ENCODE results near the gene ABHD11. TPM values are rescaled to one million over a fixed set of nuclear protein-coding genes. Genes with fewer than 3 reads are reported as not detected.

ABHD11 gene
- total and polyA plus RNA-seq, 2 donors = 10.2 to 22.8 TPM

DNA sequence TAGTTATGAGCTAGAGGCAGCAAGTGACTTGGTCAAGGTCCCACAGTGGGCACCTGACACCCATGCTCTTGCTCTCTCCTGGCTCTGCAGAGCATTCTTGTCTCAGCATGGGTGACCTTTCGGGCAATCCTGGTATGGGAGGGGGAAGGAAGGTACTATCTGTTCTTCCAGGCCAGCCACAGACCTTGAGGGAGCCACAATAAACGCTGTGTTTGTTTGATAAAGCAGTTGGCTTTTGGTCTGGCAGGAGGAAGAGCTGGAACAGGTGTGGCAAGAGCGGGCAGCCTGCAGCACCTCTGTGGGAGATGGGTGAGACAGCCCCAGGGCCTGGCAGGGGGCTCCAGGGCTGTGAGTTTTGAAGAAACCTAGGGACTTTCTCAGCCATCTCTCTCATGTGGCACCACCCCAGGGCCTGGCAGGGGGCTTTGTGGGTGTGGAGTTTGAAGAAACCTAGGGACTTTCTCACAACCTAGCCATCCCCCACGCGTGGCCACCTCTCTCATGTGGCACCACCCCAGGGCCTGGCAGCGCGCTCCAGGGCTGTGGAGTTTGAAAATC, 20.1 kb upstream of the ABHD11 start:
- H3K36me3 ChIP-seq (ENCODE audit: control insufficient read depth in 2 of 2, insufficient read depth in 2 of 2, low read length in 1 of 2) = no peaks in the 10 kb centered on the region
- no peaks in the 10 kb centered on the region for H3K9me3 ChIP-seq (ENCODE audit: control insufficient read depth in 2 of 2, insufficient read depth in 1 of 2, low read length in 1 of 2)
- H3K4me3 ChIP-seq (ENCODE audit: low read length in 2 of 2) = no peak overlapping the region
- H3K27me3 ChIP-seq (ENCODE audit: control insufficient read depth in 2 of 2, insufficient read depth in 1 of 2, low read length in 1 of 2) = peaks cover 0 to 3% of the 10 kb centered on the region in 2 donors
- 80% methylated on average over 7 of the region's 7 CpGs for WGBS
- H3K4me1 ChIP-seq (ENCODE audit: control insufficient read depth in 2 of 2, insufficient read depth in 2 of 2, low read length in 2 of 2) = no peaks in the 10 kb centered on the region
- no peak for DNase-seq (ENCODE audit: low read depth in 6 of 9, low spot score in 9 of 9)
- no peak overlapping the region for H3K27ac ChIP-seq (ENCODE audit: low read depth in 1 of 2, low read length in 1 of 2)

DNA sequence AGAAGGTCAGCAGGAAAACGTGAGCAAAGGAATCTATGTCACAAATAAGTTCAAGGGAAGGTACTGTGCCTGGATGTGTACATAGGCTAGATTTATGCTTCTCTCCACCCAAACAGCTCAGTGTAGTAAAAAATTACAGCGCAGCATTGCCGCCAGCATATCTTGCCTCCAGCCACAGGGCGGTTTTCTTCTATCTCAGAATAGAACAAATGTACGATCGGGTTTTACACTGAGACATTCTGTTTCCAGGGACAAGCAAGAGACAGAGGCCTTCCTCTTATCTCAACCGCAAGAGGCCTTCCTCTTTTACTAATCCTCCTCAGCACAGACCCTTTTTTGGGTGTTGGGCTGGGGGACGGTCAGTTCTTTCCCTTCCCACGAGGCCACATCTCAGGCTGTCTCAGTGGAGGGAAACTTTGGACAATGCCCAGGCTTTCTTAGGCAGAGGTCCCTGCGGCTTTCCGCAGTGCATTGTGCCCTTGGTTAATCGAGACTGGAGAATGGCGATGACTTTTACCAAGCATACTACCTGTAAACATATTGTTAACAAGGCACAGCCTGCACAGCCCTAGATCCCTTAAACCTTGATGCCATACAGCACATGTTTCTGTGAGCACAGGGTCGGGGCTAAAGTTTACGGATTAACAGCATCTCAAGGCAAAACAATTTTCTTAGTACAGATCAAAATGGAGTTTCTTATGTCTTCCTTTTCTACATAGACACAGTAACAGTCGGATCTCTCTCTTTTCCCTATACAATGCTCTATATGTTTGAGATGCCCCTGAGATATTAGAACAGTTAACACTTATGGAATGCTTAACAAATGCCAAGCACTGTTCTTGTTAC, 11.6 kb upstream of the ABHD11 start:
- Histone ChIP-seq H3K27ac (ENCODE audit: low read depth in 1 of 2, low read length in 1 of 2) (no peak overlapping the region), H3K27me3 (ENCODE audit: control insufficient read depth in 2 of 2, insufficient read depth in 1 of 2, low read length in 1 of 2) (peaks cover 0 to 3% of the 10 kb centered on the region in 2 donors), H3K4me3 (ENCODE audit: low read length in 2 of 2) (no peak overlapping the region), H3K4me1 (ENCODE audit: control insufficient read depth in 2 of 2, insufficient read depth in 2 of 2, low read length in 2 of 2) (no peaks in the 10 kb centered on the region), H3K9me3 (ENCODE audit: control insufficient read depth in 2 of 2, insufficient read depth in 1 of 2, low read length in 1 of 2) (no peaks in the 10 kb centered on the region), H3K36me3 (ENCODE audit: control insufficient read depth in 2 of 2, insufficient read depth in 2 of 2, low read length in 1 of 2) (no peaks in the 10 kb centered on the region)
- whole genome bisulfite sequencing = 58% methylated on average over 16 of the region's 16 CpGs
- no peak for DNase-seq (ENCODE audit: low read depth in 6 of 9, low spot score in 9 of 9)

DNA sequence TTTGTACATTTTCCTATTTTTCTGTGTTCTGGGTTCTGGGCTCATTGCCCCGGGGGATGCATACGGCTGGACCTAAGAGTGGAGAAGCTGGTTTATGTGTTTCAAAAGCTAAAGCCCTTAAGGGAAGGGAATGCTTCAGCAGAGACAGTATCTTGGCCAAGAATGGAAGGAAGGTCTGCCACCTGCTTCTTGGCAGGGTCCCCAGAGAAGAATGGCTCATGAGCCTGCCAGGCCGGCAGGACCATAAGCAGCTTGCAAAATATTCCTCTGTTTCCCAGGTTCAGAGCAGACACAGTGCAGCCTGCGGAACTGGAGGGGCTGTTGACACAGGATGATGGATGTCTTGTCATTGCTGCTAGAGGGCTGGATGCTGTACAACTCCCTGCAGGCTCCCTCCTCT, 7.8 kb upstream of the ABHD11 start:
- H3K4me3 ChIP-seq (ENCODE audit: low read length in 2 of 2) = no peak overlapping the region
- H3K9me3 ChIP-seq (ENCODE audit: control insufficient read depth in 2 of 2, insufficient read depth in 1 of 2, low read length in 1 of 2) = no peaks in the 10 kb centered on the region
- DNase-seq (ENCODE audit: low read depth in 6 of 9, low spot score in 9 of 9) = no peak
- H3K27ac ChIP-seq (ENCODE audit: low read depth in 1 of 2, low read length in 1 of 2) = no peak overlapping the region
- WGBS = 74% methylated on average over 4 of the region's 4 CpGs
- peaks cover 0 to 28% of the 10 kb centered on the region in 2 donors for H3K27me3 ChIP-seq (ENCODE audit: control insufficient read depth in 2 of 2, insufficient read depth in 1 of 2, low read length in 1 of 2)
- no peaks in the 10 kb centered on the region for H3K36me3 ChIP-seq (ENCODE audit: control insufficient read depth in 2 of 2, insufficient read depth in 2 of 2, low read length in 1 of 2)
- peaks cover 0 to 9% of the 10 kb centered on the region in 2 donors for H3K4me1 ChIP-seq (ENCODE audit: control insufficient read depth in 2 of 2, insufficient read depth in 2 of 2, low read length in 2 of 2)

DNA sequence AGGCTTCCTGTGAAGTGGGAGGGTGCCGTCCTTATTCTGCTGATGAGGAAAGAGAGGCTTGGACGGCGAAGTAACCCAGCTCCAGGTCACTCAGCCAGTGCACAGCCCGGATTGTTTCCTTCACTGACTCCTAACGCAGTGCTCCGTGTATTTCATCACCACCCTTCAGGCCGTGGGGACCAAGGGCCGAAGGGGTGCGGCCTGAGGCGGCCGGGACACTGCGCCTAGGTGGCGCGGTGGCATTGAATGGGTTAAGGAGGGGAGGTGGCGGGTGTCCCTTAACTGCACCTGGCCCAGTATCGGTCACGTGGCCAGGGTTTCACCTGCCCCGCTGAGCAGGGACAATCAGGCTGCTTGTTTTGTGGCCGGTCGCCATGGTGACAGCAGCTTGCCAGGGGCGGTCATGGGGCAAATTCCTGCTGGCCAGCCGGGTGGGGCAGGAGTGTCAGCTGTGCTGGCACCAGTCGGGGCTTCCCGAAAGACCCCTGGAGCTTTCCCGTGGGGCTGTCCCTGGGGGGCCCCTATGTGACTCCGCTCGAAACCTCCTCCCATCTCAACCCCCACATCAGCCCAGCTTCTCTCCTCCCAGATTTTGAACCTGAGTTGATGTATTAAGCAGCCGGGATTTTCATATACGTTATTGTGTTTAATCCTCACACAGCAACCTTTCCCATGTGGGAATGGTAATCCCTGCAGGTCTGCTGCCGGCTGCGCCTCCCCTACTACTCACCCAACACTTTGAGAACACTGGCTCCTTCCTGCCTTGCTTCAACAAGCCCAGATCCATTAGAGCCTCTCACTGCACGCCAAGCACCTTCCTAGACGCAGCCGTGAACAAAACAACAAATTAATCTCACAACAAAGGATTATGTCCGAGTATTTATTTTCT, 4.4 kb upstream of the ABHD11 start:
- DNase-seq (ENCODE audit: low read depth in 6 of 9, low spot score in 9 of 9) = peak in 1 of 9 donors; percentile 25
- WGBS = 70% methylated on average over 35 of the region's 35 CpGs
- Histone ChIP-seq H3K36me3 (ENCODE audit: control insufficient read depth in 2 of 2, insufficient read depth in 2 of 2, low read length in 1 of 2) (no peaks in the 10 kb centered on the region), H3K4me1 (ENCODE audit: control insufficient read depth in 2 of 2, insufficient read depth in 2 of 2, low read length in 2 of 2) (peaks cover 6 to 19% of the 10 kb centered on the region in 2 donors), H3K4me3 (ENCODE audit: low read length in 2 of 2) (no peak overlapping the region), H3K9me3 (ENCODE audit: control insufficient read depth in 2 of 2, insufficient read depth in 1 of 2, low read length in 1 of 2) (no peaks in the 10 kb centered on the region), H3K27me3 (ENCODE audit: control insufficient read depth in 2 of 2, insufficient read depth in 1 of 2, low read length in 1 of 2) (peaks cover 0 to 31% of the 10 kb centered on the region in 2 donors), H3K27ac (ENCODE audit: low read depth in 1 of 2, low read length in 1 of 2) (peak overlapping the region in 1 of 2 donors; percentile 5)

DNA sequence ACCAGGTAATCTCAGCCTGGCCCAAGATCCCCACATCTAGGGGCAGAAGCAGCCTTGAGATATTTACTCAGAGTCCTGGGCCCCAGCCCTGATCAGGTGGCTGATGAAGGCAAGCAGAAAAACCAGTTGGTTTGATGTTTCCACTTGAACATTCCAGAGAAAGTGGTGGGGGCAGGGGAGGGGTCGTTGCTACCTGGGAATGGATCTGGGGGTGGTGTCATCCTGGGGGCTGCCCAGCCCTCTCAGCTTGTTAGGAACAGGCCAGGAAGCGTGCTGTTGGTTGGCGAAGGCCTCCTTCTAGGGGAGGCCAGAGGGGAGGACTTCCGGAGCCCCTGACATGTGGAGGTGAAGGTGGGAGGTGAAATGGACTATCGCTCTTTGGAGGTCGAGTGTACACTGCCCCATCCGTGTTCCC, 3.7 kb upstream of the ABHD11 start:
- no peak for DNase-seq (ENCODE audit: low read depth in 6 of 9, low spot score in 9 of 9)
- H3K4me1 ChIP-seq (ENCODE audit: control insufficient read depth in 2 of 2, insufficient read depth in 2 of 2, low read length in 2 of 2) = peaks cover 11 to 24% of the 10 kb centered on the region in 2 donors
- WGBS = 78% methylated on average over 7 of the region's 7 CpGs
- H3K27ac ChIP-seq (ENCODE audit: low read depth in 1 of 2, low read length in 1 of 2) = peak overlapping the region in 1 of 2 donors; percentile 74
- peaks cover 0 to 4% of the 10 kb centered on the region in 2 donors for H3K36me3 ChIP-seq (ENCODE audit: control insufficient read depth in 2 of 2, insufficient read depth in 2 of 2, low read length in 1 of 2)
- no peak overlapping the region for H3K4me3 ChIP-seq (ENCODE audit: low read length in 2 of 2)
- H3K27me3 ChIP-seq (ENCODE audit: control insufficient read depth in 2 of 2, insufficient read depth in 1 of 2, low read length in 1 of 2) = peaks cover 0 to 31% of the 10 kb centered on the region in 2 donors
- H3K9me3 ChIP-seq (ENCODE audit: control insufficient read depth in 2 of 2, insufficient read depth in 1 of 2, low read length in 1 of 2) = no peaks in the 10 kb centered on the region

DNA sequence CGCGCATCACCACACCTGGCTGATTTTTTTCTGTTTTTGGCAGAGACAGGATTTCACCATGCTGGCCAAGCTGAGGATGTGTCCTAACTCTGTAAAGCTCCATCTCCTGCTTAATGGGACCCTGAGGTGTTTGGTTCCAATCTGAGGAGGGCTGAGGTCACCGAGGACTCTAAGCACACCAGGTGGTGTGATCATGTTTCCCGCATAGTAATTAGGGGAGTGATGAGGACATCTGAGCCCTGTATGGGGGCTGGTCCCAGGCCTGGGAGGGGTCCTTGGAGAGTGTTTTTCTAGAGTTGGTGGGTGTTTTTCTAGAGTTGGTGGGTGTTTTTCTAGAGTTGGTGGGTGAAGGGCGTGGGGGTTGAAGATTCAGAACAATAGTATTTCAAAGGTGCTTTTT, 3.0 kb upstream of the ABHD11 start:
- Histone ChIP-seq H3K4me3 (ENCODE audit: low read length in 2 of 2) (no peak overlapping the region), H3K9me3 (ENCODE audit: control insufficient read depth in 2 of 2, insufficient read depth in 1 of 2, low read length in 1 of 2) (no peaks in the 10 kb centered on the region), H3K36me3 (ENCODE audit: control insufficient read depth in 2 of 2, insufficient read depth in 2 of 2, low read length in 1 of 2) (peaks cover 5 to 8% of the 10 kb centered on the region in 2 donors), H3K27me3 (ENCODE audit: control insufficient read depth in 2 of 2, insufficient read depth in 1 of 2, low read length in 1 of 2) (peaks cover 0 to 31% of the 10 kb centered on the region in 2 donors), H3K27ac (ENCODE audit: low read depth in 1 of 2, low read length in 1 of 2) (no peak overlapping the region), H3K4me1 (ENCODE audit: control insufficient read depth in 2 of 2, insufficient read depth in 2 of 2, low read length in 2 of 2) (peaks cover 11 to 24% of the 10 kb centered on the region in 2 donors)
- DNase-seq (ENCODE audit: low read depth in 6 of 9, low spot score in 9 of 9) = no peak
- 95% methylated on average over 5 of the region's 5 CpGs for WGBS

DNA sequence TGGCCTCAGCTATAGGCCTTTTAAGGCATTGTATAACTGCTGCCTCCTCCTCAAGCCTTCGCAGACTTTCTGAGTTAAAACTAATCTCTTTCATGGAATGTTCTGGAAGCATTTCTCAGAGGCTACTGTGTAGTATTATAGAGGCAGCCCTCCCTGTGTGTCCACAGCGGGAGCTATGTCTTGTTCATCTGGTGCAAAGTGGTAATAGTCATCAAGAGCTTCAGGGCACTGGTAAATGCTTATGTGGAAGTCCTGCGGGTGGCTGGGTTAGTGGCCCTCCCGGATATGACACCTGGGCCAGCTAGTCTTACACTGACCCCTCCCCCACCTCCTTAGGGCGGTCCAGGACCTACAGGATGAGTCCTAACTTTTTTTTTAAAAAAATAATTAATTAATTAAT, 2.2 kb upstream of the ABHD11 start:
- Histone ChIP-seq H3K27me3 (ENCODE audit: control insufficient read depth in 2 of 2, insufficient read depth in 1 of 2, low read length in 1 of 2) (peaks cover 0 to 31% of the 10 kb centered on the region in 2 donors), H3K4me1 (ENCODE audit: control insufficient read depth in 2 of 2, insufficient read depth in 2 of 2, low read length in 2 of 2) (peaks cover 11 to 24% of the 10 kb centered on the region in 2 donors), H3K36me3 (ENCODE audit: control insufficient read depth in 2 of 2, insufficient read depth in 2 of 2, low read length in 1 of 2) (peaks cover 8% of the 10 kb centered on the region in 2 donors), H3K9me3 (ENCODE audit: control insufficient read depth in 2 of 2, insufficient read depth in 1 of 2, low read length in 1 of 2) (no peaks in the 10 kb centered on the region), H3K27ac (ENCODE audit: low read depth in 1 of 2, low read length in 1 of 2) (no peak overlapping the region), H3K4me3 (ENCODE audit: low read length in 2 of 2) (no peak overlapping the region)
- DNase-seq (ENCODE audit: low read depth in 6 of 9, low spot score in 9 of 9) = no peak
- 95% methylated on average over 5 of the region's 5 CpGs for WGBS

DNA sequence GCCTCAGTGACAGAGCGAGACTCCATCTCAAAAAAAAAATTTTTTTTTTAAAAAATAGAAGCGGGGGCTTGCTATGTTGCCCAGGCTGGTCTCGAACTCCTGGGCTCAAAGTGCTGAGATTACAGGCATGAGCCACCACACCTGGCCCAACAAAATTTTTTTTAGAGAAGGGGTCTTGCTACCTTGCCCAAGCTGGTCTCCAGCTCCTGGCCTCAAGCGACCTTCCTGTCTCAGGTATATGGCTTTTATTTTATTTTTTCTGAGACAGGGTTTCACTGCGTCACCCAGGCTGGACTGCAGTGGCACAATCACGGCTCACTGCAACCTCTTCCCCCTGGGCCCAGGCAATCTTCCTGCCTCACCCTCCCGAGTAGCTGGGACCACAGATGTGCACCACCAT, 1.6 kb upstream of the ABHD11 start:
- Histone ChIP-seq H3K4me3 (ENCODE audit: low read length in 2 of 2) (no peak overlapping the region), H3K36me3 (ENCODE audit: control insufficient read depth in 2 of 2, insufficient read depth in 2 of 2, low read length in 1 of 2) (peaks cover 8 to 11% of the 10 kb centered on the region in 2 donors), H3K9me3 (ENCODE audit: control insufficient read depth in 2 of 2, insufficient read depth in 1 of 2, low read length in 1 of 2) (no peaks in the 10 kb centered on the region), H3K4me1 (ENCODE audit: control insufficient read depth in 2 of 2, insufficient read depth in 2 of 2, low read length in 2 of 2) (peaks cover 11 to 24% of the 10 kb centered on the region in 2 donors), H3K27me3 (ENCODE audit: control insufficient read depth in 2 of 2, insufficient read depth in 1 of 2, low read length in 1 of 2) (peaks cover 0 to 31% of the 10 kb centered on the region in 2 donors), H3K27ac (ENCODE audit: low read depth in 1 of 2, low read length in 1 of 2) (no peak overlapping the region)
- DNase-seq (ENCODE audit: low read depth in 6 of 9, low spot score in 9 of 9) = no peak
- 96% methylated on average over 7 of the region's 7 CpGs for WGBS

Measured in thymus (tissue), 11 donors.